GM23248 (cell line): ENCODE results near the gene SCNN1B. TPM values are rescaled to one million over a fixed set of nuclear protein-coding genes. Genes with fewer than 3 reads are reported as not detected.

ENCODE experiments used
- DNase-seq: peaks from one replicate; pipeline ENCODE4 v3.0.0-alpha.2; 2015
- H2AFZ ChIP-seq: fragments of 200-600 bp; sonication (generic); 2 replicates; pipeline ENCODE4 v1.6.1; 2016; ENCODE audit warnings: antibody characterized with exemption
- H3F3A ChIP-seq: fragments of 200-600 bp; sonication (generic); 2 replicates; pipeline ENCODE4 v1.6.1; 2016; ENCODE audit warnings: mild to moderate bottlenecking, antibody characterized with exemption, mixed run types; ENCODE audit not compliant: insufficient read depth
- H3K27ac ChIP-seq: fragments of 200-600 bp; sonication (generic); 2 replicates; pipeline ENCODE4 v1.5.1; 2016; ENCODE audit warnings: mild to moderate bottlenecking
- H3K27me3 ChIP-seq: fragments of 200-600 bp; sonication (generic); replicated peaks from 2 replicates; pipeline ENCODE4 v1.6.1; 2016; ENCODE audit warnings: mild to moderate bottlenecking; ENCODE audit not compliant: insufficient read depth
- H3K36me3 ChIP-seq: fragments of 200-600 bp; sonication (generic); 2 replicates; pipeline ENCODE4 v1.6.1; 2016; ENCODE audit warnings: low read depth, mild to moderate bottlenecking
- H3K4me1 ChIP-seq: fragments of 200-600 bp; sonication (generic); 2 replicates; pipeline ENCODE4 v1.6.1; 2016; ENCODE audit warnings: mild to moderate bottlenecking; ENCODE audit not compliant: insufficient read depth
- H3K4me2 ChIP-seq: fragments of 200-600 bp; sonication (generic); one replicate; pipeline ENCODE4 v1.6.1; 2016; ENCODE audit warnings: mild to moderate bottlenecking; ENCODE audit not compliant: unreplicated experiment
- H3K4me3 ChIP-seq: fragments of 200-600 bp; sonication (generic); 2 replicates; pipeline ENCODE4 v1.5.1; 2016; ENCODE audit warnings: mild to moderate bottlenecking
- H3K79me2 ChIP-seq: fragments of 200-600 bp; sonication (generic); 2 replicates; pipeline ENCODE4 v1.6.1; 2016; ENCODE audit warnings: mild to moderate bottlenecking; ENCODE audit not compliant: insufficient read depth
- H3K9ac ChIP-seq: fragments of 200-600 bp; sonication (generic); 2 replicates; pipeline ENCODE4 v1.6.1; 2016; ENCODE audit warnings: mild to moderate bottlenecking
- H3K9me2 ChIP-seq: fragments of 200-600 bp; sonication (generic); 2 replicates; pipeline ENCODE4 v1.6.1; 2016; ENCODE audit warnings: mixed run types, mild to moderate bottlenecking, moderate library complexity; ENCODE audit not compliant: insufficient read depth
- H3K9me3 ChIP-seq: fragments of 200-600 bp; sonication (generic); one replicate; pipeline ENCODE4 v1.6.1; 2017; ENCODE audit warnings: low read depth
- H4K20me1 ChIP-seq: fragments of 200-600 bp; sonication (generic); 2 replicates; pipeline ENCODE4 v1.6.0; 2016; ENCODE audit not compliant: insufficient read depth
- EZH2 ChIP-seq: fragments of 200-600 bp; sonication (generic); IDR thresholded peaks from 2 replicates; pipeline ENCODE4 v1.6.1; 2018; ENCODE audit warnings: antibody characterized with exemption, mild to moderate bottlenecking; ENCODE audit not compliant: insufficient read depth, poor library complexity, severe bottlenecking
- EZH2phosphoT487 ChIP-seq: fragments of 200-600 bp; sonication (generic); IDR thresholded peaks from 2 replicates; pipeline ENCODE4 v1.6.1; 2018; ENCODE audit warnings: antibody characterized with exemption, moderate library complexity, mild to moderate bottlenecking, low read depth; ENCODE audit not compliant: insufficient read depth
- WGBS, 2 experiments: methylation state at CpG; one replicate each; pipeline ENCODE4 v1.1.6; 2015 to 2017; ENCODE audit warnings: low lambda C conversion rate in 2 of 2, low coverage in 1 of 2; ENCODE audit errors: missing lambda C conversion rate in 2 of 2; 5-methylcytosine and 5-hydroxymethylcytosine counted together
- in situ Hi-C: fragments of 300-500 bp; cut with MboI; formaldehyde crosslinking; loops from 2 replicates; pipeline ENCODE4 v1.15.0; 2020
- polyA plus RNA-seq: library from polyadenylated mRNA; unstranded; fragments of >200 nt; fragmentation: Nextera tagmentation; extraction: Ambion mirVana; gene quantifications from 2 replicates; pipeline ENCODE4 v1.2.1, GENCODE V29; 2016
- total RNA-seq: library from RNA; depleted of rRNA; stranded (reverse); fragments of >200 nt; shearing (Covaris generic); gene quantifications from 2 replicates; pipeline ENCODE4 v1.2.3, GENCODE V29; 2014

SCNN1B gene
- total and polyA plus RNA-seq, 2 experiments from 2014 or later, result not detected

DNA sequence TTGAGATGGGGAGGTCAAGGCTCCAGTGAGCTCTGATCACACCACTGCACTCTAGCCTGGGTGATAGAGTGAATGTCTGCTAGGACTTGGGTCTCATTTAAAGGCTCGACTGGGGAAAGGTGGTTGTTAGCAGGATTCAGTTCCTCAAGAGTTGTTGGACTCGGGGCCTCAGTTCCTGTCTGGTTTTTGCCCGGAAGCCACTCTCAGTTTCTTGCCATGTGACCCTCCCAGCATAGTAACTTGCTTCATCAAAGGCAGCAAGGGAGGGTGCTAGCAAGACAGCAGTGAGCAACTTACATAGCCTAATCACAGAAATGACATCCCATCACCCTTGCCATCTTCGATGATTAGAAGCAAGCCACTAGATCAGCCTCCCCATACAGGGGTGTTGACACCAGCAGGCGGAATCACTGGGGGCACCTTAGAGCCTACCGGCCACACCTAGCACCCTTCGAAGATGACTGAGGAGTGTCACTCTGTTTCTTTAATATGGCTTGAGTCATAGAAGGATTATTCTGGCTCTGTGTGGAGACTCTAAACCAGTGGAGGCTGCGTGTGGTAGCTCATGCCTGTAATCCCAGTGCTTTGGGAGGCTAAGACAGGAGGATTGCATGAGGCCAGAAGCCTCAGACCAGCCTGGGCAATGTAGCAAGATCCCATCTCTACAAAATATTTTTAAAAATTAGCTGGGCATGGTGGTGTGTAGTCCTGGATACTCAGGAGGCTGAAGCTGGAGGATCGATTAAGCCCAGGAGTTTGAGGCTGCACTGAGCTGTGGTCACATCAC, 13.2 kb upstream of the SCNN1B start:
- TF ChIP-seq EZH2phosphoT487, result no peak
- TF ChIP-seq EZH2, result no peak
- no peak overlapping the region for H3K4me3 ChIP-seq
- in situ Hi-C loops, result no loop called here

DNA sequence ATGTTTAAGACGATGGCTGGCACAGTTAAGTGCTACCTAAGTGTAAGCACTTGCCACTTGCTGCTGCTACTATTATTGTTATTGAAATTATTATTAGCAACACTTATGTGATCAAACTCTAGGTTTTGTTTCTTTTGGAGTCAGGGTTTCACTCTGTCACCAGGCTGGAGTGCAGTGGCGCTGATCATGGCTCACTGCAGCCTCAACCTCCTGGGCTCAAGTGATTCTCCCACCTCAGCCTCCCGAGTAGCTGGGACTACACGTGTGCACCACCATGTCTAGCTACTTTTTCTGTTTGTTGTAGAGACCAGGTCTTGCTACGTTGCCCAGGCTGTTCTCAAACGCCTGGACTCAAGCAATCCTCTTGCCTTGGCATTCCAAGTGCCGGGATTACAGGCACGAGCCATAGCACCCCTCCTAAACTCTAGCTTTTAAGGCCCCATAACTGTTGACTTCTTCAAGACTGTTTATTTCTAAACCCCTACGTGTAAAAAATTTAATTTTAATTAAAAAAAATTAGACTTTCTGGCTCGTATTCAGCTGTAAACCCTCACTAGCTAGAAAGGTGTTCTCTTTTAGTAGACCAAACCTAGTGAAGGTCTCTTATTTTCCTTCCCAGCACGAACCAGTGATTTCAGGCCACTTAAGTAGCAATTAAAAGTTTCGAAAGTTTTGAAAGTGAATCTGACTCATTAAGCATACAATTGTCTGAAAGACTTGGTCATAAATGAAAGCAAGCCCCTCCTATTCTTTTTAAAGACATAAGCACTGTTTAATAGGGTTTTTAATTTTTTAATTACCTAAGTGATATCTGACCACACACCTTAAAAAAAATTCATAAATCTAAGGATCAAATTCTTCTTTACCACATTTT, 11.7 kb upstream of the SCNN1B start:
- H3K27ac ChIP-seq, result no peak overlapping the region
- H3K9me2 ChIP-seq, result no peaks in the 10 kb centered on the region
- H3K4me3 ChIP-seq, result no peak overlapping the region
- no peaks in the 10 kb centered on the region for H3K27me3 ChIP-seq
- no peaks in the 10 kb centered on the region for H3K79me2 ChIP-seq
- TF ChIP-seq EZH2phosphoT487 (no peak), EZH2 (no peak)
- no peaks in the 10 kb centered on the region for H3K36me3 ChIP-seq
- no peak overlapping the region for H2AFZ ChIP-seq
- H4K20me1 ChIP-seq, result no peaks in the 10 kb centered on the region
- peak; percentile 19 for DNase-seq
- peaks cover 5% of the 10 kb centered on the region; the same call in 1 of the 2 replicates for H3K4me1 ChIP-seq
- WGBS, 2 experiments, result 54 to 57% methylated on average over 12 of the region's 12 CpGs
- H3K4me2 ChIP-seq, result no peak overlapping the region
- 0 out of 2 replicates have a peak, but pooled peaks cover 4% of the 10 kb centered on the region for H3F3A ChIP-seq
- no peaks in the 10 kb centered on the region for H3K9me3 ChIP-seq
- H3K9ac ChIP-seq, result no peak overlapping the region
- in situ Hi-C loops, result no loop called here

More for the DNA sequence above, 13.2 kb upstream of the SCNN1B start:
- Histone ChIP-seq H3K9ac (no peak overlapping the region), H3K4me1 (peaks cover 5% of the 10 kb centered on the region; the same call in 1 of the 2 replicates), H3K9me2 (no peaks in the 10 kb centered on the region), H3F3A (0 out of 2 replicates have a peak, but pooled peaks cover 4% of the 10 kb centered on the region), H3K9me3 (no peaks in the 10 kb centered on the region), H3K79me2 (no peaks in the 10 kb centered on the region), H3K36me3 (no peaks in the 10 kb centered on the region), H3K27me3 (no peaks in the 10 kb centered on the region), H3K4me2 (no peak overlapping the region), H2AFZ (no peak overlapping the region), H3K27ac (no peak overlapping the region), H4K20me1 (no peaks in the 10 kb centered on the region)
- no peak for DNase-seq
- WGBS, 2 experiments, result 69 to 70% methylated on average over 9 of the region's 9 CpGs

DNA sequence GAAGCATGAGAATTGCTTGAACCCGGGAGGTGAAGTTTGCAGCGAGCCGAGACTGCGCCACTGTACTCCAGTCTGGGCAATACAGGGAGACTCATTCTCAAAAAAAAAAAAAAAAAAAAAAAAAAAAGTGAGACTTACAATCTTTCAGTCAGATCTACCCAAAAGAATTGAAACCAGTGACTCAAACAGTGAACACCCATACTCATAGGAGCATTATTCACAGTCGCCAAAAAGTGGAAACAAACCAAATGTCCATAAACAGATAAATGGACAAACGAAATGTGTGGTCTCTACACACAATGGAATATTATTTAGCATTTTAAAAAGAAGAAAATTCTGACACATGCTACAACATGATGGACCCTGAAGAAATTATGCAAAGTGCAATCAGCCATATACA, 9.1 kb upstream of the SCNN1B start:
- Histone ChIP-seq H4K20me1 (no peaks in the 10 kb centered on the region), H3K9me3 (no peaks in the 10 kb centered on the region), H3K4me3 (no peak overlapping the region), H3K79me2 (no peaks in the 10 kb centered on the region), H3F3A (no peaks in the 10 kb centered on the region), H3K9ac (no peak overlapping the region), H3K9me2 (no peaks in the 10 kb centered on the region), H3K36me3 (no peaks in the 10 kb centered on the region), H3K4me2 (no peak overlapping the region), H3K27me3 (no peaks in the 10 kb centered on the region), H2AFZ (no peak overlapping the region), H3K4me1 (no peaks in the 10 kb centered on the region), H3K27ac (no peak overlapping the region)
- DNase-seq, result no peak
- in situ Hi-C loops, result no loop called here
- TF ChIP-seq EZH2phosphoT487 (no peak), EZH2 (no peak)
- 81 to 93% methylated on average over 6 of the region's 6 CpGs for WGBS, 2 experiments

DNA sequence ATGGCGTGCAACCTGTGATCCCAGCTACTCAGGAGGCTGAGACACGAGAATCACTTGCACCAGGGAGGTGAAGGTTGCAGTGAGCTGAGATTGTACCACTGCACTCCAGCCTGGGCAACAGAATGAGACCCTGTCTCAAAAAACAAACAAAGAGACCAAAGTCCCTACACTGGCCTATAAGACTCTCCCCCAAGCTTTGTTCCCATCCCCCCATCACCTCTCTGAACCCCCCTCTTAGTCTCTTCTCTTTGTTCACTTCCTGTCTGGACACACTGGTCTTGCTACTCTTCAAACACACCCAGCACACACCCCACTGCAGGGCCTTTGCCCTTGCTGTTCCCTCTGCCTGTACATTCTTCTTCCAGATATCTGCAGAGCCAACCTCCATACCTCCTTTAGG, 7.8 kb upstream of the SCNN1B start:
- Histone ChIP-seq H3K9me2 (no peaks in the 10 kb centered on the region), H3K9me3 (no peaks in the 10 kb centered on the region), H3K9ac (no peak overlapping the region), H3K27ac (no peak overlapping the region), H2AFZ (no peak overlapping the region), H3K4me3 (no peak overlapping the region), H3K27me3 (no peaks in the 10 kb centered on the region), H3K36me3 (no peaks in the 10 kb centered on the region), H3K4me2 (no peak overlapping the region), H3F3A (no peaks in the 10 kb centered on the region), H3K79me2 (no peaks in the 10 kb centered on the region), H4K20me1 (no peaks in the 10 kb centered on the region), H3K4me1 (no peaks in the 10 kb centered on the region)
- TF ChIP-seq EZH2phosphoT487 (no peak), EZH2 (no peak)
- 48 to 49% methylated on average over 2 of the region's 2 CpGs for WGBS, 2 experiments
- in situ Hi-C loops, result no loop called here
- DNase-seq, result no peak
